ENCODE measurements around the gene LSAMP. TPM values are rescaled to one million over a fixed set of nuclear protein-coding genes. Genes with fewer than 3 reads are reported as not detected.
"Not testable (repeated sequence)": the region's sequence is repeated elsewhere in the genome, so short reads cannot be mapped to it uniquely, and the experiment has no call there.

LSAMP gene
- total RNA-seq, 2 donors from 2014 or later, result 1.6 to 4.7 TPM

DNA sequence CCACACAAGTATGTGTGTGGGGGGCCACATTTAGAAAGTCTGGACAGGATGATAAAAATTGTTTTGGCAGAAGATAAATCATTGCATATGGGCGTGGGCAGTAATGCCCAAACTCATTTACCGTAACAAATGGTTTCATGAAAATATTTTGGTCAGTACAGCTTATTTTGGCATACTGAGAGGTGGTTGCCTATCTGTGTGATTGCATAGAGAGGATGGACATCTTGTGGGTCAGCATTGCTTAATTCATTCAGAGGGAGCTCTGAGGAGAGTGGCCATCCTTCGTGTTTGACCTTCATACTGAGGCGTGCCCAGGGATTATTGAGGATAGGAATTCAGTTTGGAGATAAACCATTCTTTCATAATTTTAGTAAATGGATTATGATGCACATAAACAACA is 659.5 kb downstream of the LSAMP start:
- ATAC-seq, result peak in 1 of 2 donors; percentile 6
- intact Hi-C loops (cut with DNase I), result loop anchor here in 1 of 2 donors (2.0 to 10.0 kb wide), 2 partner anchors 91 to 569 kb away; no protein-coding TSS in a partner anchor

DNA sequence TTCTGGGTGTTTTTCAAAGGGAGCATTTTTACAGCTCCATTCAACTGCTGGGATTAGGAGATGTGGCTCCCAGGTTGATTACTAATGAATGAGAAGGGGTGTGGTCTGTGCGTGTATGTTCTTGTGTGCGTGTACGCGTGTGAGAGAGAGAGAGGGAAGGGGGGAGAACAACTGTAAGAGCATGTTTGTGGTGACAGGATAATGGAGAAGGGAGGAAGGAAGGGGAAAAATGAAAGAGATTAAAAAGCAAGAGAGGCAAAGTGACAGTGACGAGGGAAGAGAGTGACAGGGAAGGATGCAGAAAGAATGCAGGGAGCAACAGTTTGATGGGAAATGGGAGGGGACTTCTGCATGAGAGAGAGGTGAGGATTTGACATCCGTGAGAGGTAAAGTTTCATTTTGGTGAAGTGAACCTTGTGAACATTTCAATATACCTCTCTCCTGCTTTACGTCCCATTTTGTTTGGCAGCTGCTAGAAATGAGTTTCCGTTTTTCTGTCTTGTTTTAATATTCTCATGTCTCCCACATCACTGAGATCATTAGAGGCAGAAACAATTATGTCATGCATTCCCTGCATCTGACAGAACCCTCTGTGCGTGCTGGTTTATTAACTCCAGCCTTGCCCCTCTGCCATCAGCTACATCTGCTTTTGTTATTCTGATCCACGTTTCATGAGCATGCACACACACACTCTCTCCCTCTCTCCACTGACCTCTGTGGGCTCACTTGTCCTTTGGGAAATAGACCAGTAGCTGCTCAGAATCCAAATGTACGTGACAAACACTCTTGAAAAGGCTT is 660.3 kb downstream of the LSAMP start:
- ATAC-seq (peak in 1 of 2 donors; percentile 25), DNase-seq (no peak)
- intact Hi-C loops (cut with DNase I), result loop anchor here in 1 of 2 donors (2.0 to 10.0 kb wide), 2 partner anchors 90 to 568 kb away; no protein-coding TSS in a partner anchor

More for the DNA sequence above, 659.5 kb downstream of the LSAMP start:
- DNase-seq, result no peak

DNA sequence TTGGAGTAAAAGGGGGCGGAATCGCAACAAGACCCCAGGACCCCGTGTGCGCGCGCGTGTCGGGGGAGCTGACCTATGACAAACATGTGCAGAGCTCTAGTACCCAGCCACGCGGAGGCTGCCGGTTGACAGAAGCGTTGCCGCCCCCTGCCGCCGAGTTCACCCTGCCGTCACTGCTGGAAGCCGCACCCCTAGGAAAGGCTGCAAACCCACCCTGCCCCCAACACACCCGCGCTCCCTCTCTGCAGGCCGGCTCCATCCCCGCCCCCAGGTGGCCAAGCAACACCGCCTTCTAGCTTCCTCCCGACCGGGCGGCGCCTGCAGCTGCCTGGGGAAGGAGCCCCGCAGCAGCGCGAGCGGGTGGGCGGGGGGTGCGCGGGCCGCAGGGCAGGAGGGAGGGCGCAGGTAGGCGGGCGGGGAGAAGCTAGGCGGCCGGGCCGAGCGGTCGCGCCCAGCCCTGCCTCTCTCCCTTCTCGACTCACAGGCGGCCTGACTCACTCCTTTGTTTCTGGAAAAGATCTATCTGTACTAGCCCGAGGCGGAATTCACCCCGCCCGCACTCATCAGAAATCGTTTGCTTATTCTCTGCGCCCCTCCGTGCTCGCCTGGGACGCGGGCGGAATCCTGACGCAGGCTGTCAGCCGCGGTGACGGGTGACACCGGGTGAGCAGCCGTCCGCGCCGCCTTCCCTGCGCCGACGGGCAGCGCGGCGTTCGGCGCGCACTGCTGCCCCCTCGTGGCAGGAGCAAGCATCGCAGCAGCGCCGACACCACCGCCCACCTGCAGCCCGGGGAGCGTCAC is 661.1 kb downstream of the LSAMP start:
- intact Hi-C loops (cut with DNase I), result loop anchor here in 1 of 2 donors (2.0 to 10.0 kb wide), 2 partner anchors 89 to 567 kb away; no protein-coding TSS in a partner anchor
- DNase-seq (peak; percentile 93), ATAC-seq (peak; percentile 94 to 96)

DNA sequence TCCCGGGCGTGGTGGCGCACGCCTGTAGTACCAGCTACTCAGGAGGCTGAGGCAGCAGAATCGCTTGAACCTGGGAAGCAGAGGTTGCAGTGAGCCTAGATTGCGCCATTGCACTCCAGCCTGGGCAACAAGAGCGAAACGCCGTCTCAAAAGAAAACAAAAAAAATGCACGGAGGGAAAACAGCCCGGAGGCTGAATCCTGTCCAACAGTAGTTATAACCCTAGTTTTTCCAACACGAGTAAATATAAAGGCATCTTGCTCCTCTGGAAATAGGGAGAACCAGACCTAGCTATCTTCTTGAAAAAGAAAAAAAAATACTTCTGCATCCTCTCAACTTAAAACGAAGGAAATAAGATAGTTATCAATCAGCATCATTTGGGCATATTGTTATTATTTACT is 661.9 kb downstream of the LSAMP start:
- intact Hi-C loops (cut with DNase I), result loop anchor here in 1 of 2 donors (10.0 kb wide), 1 partner anchor 89 kb away; no protein-coding TSS in a partner anchor
- not testable (repeated sequence) for DNase-seq, ATAC-seq

DNA sequence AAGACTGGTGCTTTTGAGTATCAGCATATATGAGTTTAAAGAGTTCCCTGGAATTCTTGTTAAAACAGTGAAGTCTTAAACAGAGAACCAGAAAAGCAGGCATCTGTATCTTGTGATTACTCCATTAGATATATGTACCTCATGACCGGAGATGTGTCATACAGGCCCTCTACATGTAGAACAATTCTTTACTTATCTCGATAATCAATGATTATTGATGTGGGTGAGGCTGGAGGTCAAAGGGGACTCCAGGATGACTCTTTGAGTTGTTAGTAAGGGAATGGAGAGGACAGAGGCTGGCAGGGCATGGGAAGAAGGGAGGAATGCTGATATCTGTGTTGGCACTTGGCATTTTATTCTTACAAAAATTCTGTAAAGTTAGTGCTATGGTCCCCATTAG is 666.3 kb downstream of the LSAMP start:
- DNase-seq (no peak), ATAC-seq (no peak)
- intact Hi-C loops (cut with DNase I), result no loop called here

DNA sequence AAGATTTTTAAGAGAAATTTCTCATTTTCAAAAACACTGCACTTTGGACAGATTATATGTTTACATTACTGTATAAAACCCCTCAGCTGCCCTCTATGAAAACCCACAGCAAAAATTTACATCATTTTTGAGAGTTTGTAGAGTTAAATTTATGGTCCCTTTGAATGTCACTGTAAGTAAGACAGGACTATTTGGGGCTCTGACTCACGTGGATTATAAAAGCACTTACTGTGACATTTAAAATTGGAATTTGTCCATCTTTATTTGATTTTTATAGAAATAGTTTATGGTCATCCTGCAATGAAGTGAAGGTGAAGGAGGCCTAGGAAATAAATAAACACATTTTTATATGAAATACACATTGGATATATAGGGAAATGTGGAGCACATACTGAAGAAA is 672.3 kb downstream of the LSAMP start:
- ATAC-seq (no peak), DNase-seq (no peak)
- intact Hi-C loops (cut with DNase I), result no loop called here

DNA sequence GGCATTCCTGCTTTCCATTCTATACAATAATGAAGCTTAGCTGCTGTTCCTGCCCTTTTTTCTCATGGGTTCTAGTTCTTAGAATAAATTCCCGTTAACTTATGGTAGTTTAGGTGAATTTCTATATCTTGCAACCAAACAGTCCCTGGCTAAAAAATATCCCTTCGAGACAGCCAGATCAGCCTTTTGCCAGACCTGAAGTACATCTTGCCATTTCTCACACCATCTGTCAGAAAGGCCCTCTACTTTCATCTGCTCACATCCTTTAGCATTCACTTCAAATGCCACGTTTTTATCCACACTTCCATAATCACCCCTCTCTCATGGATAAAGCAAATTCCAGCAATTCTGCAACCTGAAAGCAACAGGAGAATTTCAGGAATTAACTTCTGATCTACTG is 676.6 kb downstream of the LSAMP start:
- intact Hi-C loops (cut with DNase I), result no loop called here
- DNase-seq (no peak), ATAC-seq (no peak)

DNA sequence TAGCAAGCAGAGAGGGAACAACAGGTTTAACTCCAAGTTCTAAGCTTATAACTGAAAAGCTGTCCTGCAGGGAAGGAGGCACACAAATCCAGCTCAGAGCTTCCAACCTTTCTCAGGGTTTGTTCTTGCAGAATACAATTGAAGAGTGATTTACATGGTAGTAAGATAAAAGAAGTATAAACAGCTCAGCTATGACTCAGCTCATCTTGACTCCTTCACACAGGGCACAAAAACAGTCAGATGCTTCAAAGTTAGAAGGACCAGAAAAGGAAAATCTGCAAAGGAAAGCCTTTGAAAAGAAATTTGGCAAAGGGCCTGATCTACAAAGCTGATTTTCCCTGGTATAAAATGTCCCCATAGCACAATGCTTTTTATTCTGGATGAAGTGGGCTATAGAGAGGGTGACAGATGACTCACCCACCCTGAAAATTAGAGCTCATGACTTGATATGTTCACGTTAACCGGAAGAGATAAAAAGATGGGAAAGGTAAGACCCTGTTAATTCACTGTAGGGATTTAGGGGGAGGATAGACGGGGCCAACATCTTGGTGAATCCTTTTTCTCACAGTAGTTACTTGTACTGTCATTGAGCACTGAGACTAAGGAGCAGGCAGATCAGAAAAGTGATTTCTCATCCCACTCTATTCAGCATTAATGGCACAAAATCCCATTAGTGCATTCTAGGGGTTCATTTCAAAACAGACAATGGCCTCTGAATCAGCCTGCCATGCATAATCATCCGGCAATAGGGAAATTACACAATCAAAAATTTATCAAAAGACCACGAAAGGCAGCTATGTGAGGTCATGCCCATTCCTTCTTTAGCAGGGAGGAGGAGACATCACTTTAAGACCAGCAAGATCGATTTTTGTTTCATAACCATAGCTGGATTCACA is 678.5 kb downstream of the LSAMP start:
- intact Hi-C loops (cut with DNase I), result no loop called here
- DNase-seq (no peak), ATAC-seq (peak in 1 of 2 donors; percentile 88)

DNA sequence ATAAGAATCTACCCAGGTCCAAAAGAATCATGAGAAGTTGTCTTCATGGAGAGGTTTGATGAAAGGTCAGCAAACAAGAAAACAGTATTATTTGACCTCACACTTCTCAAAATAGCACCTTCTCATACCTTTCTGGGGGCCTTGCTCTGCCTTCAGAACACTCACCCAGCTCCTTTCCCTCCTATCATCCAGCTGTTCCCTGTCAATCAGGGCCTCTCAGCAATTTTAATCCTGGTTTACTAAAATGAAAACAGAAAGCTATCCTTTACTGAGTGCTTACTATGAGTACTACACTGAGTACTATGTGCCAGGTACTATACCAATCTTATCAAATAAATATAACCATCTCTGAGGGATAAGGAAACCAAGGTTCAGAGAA is 683.4 kb downstream of the LSAMP start:
- ATAC-seq, result no peak
- intact Hi-C loops (cut with DNase I), result no loop called here
- no peak for DNase-seq

DNA sequence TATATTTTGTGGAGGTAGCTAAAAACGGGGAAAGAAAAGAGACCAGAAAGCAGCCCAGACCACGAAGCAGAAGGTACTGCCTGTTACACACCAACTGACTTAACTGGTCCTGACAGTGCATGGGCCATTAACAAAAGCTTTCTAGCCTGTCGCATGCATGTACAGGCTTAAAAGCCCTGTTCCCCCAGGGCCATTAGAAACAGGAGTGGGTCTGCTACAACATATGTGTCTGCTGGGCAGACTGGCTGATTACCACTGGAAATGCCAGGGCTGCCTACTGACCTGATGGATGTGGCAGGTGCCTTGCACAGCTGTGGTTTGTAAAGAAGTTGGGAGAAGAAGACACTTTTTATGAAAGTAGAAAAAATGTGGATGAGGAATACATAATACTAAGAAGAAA is 684.6 kb downstream of the LSAMP start:
- ATAC-seq (no peak), DNase-seq (no peak)
- intact Hi-C loops (cut with DNase I), result no loop called here

DNA sequence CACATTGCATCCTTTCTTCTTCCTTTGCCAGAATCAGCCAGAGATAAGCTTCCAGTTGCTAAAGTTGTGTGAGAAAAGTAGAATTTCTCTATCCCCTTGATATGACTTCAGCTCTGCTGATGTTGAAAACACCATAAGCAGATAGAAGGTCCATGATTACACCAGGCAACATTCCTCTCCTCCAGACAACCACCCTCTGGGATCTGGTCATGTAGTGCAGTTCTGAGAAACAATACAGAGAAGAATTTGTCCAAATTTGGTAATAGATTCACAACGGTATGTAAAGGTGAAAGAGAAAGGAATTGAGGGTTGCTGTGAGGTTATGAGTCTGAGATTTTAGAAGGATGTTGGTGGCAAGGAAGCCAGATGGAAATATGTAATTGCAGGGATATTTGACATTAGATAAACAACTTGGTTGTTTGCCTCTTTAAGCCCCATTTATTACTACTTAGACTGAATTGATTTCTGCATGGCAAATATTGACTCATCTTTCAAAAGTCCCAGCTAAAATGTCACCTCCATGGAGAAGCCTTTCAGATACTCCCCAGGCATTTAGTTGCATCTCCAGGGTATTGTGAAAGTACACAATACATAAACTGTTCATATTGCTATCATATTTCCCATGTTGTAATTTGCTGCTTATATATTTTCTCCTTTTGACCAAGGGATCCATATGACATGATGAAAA is 687.1 kb downstream of the LSAMP start:
- no peak for DNase-seq
- no peak for ATAC-seq
- intact Hi-C loops (cut with DNase I), result no loop called here

DNA sequence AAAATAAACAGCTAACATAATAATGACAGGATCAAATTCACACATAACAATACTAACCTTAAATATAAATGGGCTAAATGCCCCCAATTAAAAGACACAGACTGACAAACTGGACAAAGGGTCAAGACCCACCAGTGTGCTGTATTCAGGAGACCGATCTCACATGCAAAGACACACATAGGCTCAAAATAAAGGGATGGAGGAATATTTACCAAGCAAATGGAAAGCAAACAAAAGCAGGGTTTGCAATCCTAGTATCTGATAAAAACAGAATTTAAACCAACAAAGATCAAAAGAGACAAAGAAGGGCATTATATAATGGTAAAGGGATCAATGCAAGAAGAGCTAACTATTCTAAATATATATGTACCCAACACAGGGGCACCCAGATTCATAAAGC is 692.3 kb downstream of the LSAMP start:
- ATAC-seq; DNase-seq; intact Hi-C loops (cut with DNase I): not testable (repeated sequence)
